ENCODE results near the gene HIVEP2.

The HIVEP2 gene

DNA sequence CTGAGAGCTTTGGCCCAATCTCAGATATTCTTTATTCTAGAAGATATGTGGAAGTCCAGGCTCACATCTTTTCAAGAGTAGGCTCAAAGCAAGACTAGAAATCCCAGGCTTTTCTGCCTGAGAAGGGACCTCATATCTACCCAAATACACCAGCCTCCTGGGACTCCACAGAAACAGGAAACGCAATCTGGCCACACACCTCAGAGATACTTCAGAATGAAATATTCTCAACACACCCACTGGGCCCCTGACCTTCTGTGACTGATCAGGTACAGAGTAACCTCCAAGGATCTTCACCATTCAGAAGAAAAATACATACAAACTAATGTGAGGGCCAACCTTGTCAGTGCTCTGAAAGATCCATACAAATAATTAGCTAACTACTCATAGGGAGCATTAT, 183.2 kb downstream of the HIVEP2 start:
- H2AFZ ChIP-seq (ENCODE audit: low read length, unreplicated experiment), result no peak overlapping the region
- H3K27me3 ChIP-seq (ENCODE audit: insufficient read depth, low read length), result no peaks in the 10 kb centered on the region
- H3K4me3 ChIP-seq (ENCODE audit: low read depth, low read length), result no peak overlapping the region
- no peaks in the 10 kb centered on the region for H3K79me2 ChIP-seq (ENCODE audit: control insufficient read depth, insufficient read depth, low read length, unreplicated experiment)
- H3K27ac ChIP-seq (ENCODE audit: low read depth, low read length), result no peak overlapping the region
- peaks cover 24% of the 10 kb centered on the region for H3K36me3 ChIP-seq (ENCODE audit: insufficient read depth, low read length)
- H3K4me1 ChIP-seq (ENCODE audit: control insufficient read depth, insufficient read depth, low read length, unreplicated experiment), result peaks cover 30% of the 10 kb centered on the region

DNA sequence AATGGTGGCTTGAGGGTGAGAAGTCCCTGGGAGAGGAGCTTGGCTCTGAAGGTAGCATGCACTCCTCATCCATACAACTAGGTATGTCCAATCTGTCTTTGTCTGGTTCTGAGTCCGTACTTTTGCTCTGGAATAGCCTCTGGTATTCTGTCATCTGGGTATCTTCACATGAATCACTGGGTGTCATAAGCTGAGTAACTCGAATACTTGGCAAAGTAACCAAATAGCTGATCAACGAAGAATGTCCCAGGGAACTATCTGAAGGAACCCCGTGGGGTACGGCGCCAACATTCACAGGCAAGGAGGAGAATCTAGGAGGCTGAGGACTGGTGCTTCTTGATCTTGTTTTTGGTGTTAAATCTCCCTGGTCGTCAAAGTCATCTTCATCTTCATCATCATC, 184.8 kb downstream of the HIVEP2 start:
- no peaks in the 10 kb centered on the region for H3K79me2 ChIP-seq (ENCODE audit: control insufficient read depth, insufficient read depth, low read length, unreplicated experiment)
- peaks cover 42% of the 10 kb centered on the region for H3K4me1 ChIP-seq (ENCODE audit: control insufficient read depth, insufficient read depth, low read length, unreplicated experiment)
- H3K36me3 ChIP-seq (ENCODE audit: insufficient read depth, low read length), result peaks cover 28% of the 10 kb centered on the region
- no peaks in the 10 kb centered on the region for H3K27me3 ChIP-seq (ENCODE audit: insufficient read depth, low read length)
- H3K27ac ChIP-seq (ENCODE audit: low read depth, low read length), result peak overlapping the region; percentile 60
- no peak overlapping the region for H2AFZ ChIP-seq (ENCODE audit: low read length, unreplicated experiment)
- no peak overlapping the region; the same call in 1 of the 2 replicates for H3K4me3 ChIP-seq (ENCODE audit: low read depth, low read length)

DNA sequence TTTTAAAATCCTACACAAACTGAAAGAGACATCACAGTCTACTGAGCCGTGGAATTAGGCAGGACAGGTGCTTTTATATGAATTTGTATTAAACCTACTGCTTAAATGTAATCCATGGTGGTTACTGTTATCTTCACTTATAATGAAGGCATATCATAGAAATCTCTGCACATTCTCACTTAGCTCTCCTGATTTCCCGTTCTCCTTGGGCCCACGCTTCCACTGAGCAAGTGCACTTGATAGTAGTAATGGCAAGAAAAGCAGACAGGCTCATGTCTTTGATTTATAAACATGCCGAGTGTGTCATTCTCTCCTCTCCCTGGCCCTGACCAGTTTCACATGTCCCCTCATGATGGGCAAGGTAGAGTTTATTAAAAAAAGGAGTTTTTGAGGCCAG, 186.3 kb downstream of the HIVEP2 start:
- H3K4me3 ChIP-seq (ENCODE audit: low read depth, low read length), result no peak overlapping the region
- peaks cover 40% of the 10 kb centered on the region for H3K4me1 ChIP-seq (ENCODE audit: control insufficient read depth, insufficient read depth, low read length, unreplicated experiment)
- H3K27me3 ChIP-seq (ENCODE audit: insufficient read depth, low read length), result no peaks in the 10 kb centered on the region
- no peak overlapping the region for H2AFZ ChIP-seq (ENCODE audit: low read length, unreplicated experiment)
- no peak overlapping the region for H3K27ac ChIP-seq (ENCODE audit: low read depth, low read length)
- H3K79me2 ChIP-seq (ENCODE audit: control insufficient read depth, insufficient read depth, low read length, unreplicated experiment), result no peaks in the 10 kb centered on the region
- peaks cover 29% of the 10 kb centered on the region for H3K36me3 ChIP-seq (ENCODE audit: insufficient read depth, low read length)

DNA sequence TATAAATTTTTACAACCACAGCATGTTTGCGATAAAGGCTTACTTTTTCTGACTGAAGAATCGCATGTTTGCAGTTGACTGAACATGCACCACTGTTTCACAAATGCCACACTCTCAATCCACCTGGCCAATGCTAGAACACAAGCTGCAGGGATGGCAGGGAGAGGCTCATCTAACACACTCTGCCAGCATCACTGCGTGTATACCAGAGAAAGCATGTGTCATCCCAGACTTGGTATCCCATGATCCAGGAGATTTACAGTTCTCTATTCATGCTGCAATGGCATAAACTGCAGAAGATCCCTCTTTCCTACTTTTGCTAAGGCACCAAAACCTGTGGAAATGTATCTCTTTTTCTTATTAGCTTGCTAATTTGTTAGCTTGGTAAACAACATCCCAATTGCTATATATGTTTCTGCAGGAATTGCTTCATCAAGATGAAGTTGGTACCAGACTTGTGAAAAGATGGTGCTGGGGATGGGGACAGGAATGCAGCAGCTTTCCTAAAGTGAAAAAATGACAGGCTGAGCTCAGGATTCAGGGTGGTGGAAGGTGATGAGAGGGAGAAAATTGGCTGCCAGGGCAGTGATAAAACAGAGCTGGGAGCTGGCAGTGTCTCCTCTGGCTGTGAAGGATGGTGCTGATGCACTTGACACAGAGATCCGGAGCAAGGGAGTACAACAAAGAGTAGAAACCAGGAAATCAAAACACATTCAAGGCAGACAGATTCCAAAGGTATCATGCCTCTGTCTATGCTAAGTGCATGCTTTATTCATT, 186.9 kb downstream of the HIVEP2 start:
- no peak overlapping the region for H3K27ac ChIP-seq (ENCODE audit: low read depth, low read length)
- H3K79me2 ChIP-seq (ENCODE audit: control insufficient read depth, insufficient read depth, low read length, unreplicated experiment), result no peaks in the 10 kb centered on the region
- no peak overlapping the region for H3K4me3 ChIP-seq (ENCODE audit: low read depth, low read length)
- H2AFZ ChIP-seq (ENCODE audit: low read length, unreplicated experiment), result no peak overlapping the region
- peaks cover 35% of the 10 kb centered on the region for H3K36me3 ChIP-seq (ENCODE audit: insufficient read depth, low read length)
- H3K27me3 ChIP-seq (ENCODE audit: insufficient read depth, low read length), result no peaks in the 10 kb centered on the region
- H3K4me1 ChIP-seq (ENCODE audit: control insufficient read depth, insufficient read depth, low read length, unreplicated experiment), result peaks cover 34% of the 10 kb centered on the region

DNA sequence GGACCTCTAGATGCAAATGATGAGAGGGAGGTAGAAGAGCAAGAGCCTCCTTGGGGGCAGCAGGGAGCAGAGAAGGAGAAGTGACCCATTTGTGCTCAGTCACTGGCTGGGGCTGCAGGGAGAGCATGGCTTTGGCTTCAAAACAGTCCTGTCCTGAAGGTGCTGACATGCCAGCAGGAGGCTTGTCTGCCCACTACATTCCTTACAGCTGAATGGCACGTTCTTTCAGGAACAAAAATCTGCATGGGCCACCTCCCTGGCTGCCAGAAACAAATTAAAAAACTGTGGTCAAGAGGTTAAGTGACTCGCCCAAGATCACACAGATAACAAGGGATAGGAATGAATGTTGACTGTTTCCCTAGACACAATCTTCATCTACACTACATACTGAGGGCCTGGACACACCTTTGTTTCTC, 188.8 kb downstream of the HIVEP2 start:
- no peaks in the 10 kb centered on the region for H3K79me2 ChIP-seq (ENCODE audit: control insufficient read depth, insufficient read depth, low read length, unreplicated experiment)
- H3K4me1 ChIP-seq (ENCODE audit: control insufficient read depth, insufficient read depth, low read length, unreplicated experiment), result peaks cover 30% of the 10 kb centered on the region
- no peak overlapping the region for H2AFZ ChIP-seq (ENCODE audit: low read length, unreplicated experiment)
- H3K36me3 ChIP-seq (ENCODE audit: insufficient read depth, low read length), result peaks cover 37% of the 10 kb centered on the region
- no peaks in the 10 kb centered on the region for H3K27me3 ChIP-seq (ENCODE audit: insufficient read depth, low read length)
- H3K27ac ChIP-seq (ENCODE audit: low read depth, low read length), result peak overlapping the region; percentile 28; the same call in 1 of the 2 replicates
- no peak overlapping the region for H3K4me3 ChIP-seq (ENCODE audit: low read depth, low read length)

DNA sequence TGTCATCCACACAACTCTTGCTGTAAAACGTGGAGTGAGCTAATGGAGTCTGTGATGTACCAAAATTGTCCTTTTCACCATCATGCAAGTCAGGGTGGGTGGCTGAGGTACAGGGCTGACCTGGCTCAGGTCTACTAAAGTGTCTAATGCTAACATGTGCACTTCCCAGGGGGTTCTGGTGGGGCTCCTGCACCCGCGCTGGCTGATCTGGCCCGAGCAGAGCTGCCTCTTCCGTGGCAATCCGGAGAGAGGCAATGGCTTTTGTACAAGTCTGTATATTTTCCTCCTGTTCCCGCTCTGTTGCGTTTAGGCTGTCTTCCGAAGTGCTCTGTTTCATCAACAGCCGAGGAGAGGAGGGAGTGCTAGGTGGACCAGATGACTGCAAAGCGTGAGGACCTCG, 191.8 kb downstream of the HIVEP2 start:
- Histone ChIP-seq H3K36me3 (ENCODE audit: insufficient read depth, low read length) (peaks cover 18% of the 10 kb centered on the region; the same call in 1 of the 2 replicates), H2AFZ (ENCODE audit: low read length, unreplicated experiment) (no peak overlapping the region), H3K79me2 (ENCODE audit: control insufficient read depth, insufficient read depth, low read length, unreplicated experiment) (no peaks in the 10 kb centered on the region), H3K4me3 (ENCODE audit: low read depth, low read length) (no peak overlapping the region), H3K4me1 (ENCODE audit: control insufficient read depth, insufficient read depth, low read length, unreplicated experiment) (peaks cover 15% of the 10 kb centered on the region), H3K27me3 (ENCODE audit: insufficient read depth, low read length) (no peaks in the 10 kb centered on the region), H3K27ac (ENCODE audit: low read depth, low read length) (no peak overlapping the region)

DNA sequence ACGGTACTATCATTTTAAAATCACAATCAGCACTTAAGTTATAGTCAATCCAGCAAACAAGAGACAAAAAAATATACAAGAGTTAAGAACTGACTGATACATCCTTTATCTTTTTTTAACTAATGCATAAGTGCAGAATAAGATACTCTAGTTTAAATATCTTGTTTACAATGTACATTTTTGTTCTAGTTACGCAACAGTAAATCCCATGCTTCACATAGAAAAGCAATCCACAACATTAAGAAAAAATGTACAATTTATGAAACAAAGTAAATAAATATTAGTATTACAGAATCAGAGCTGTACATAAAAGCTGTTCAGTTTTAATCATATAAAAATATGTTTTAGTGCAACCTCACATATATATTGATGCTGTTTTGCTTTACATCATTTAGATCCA, 192.6 kb downstream of the HIVEP2 start:
- Histone ChIP-seq H3K36me3 (ENCODE audit: insufficient read depth, low read length) (peaks cover 18% of the 10 kb centered on the region; the same call in 1 of the 2 replicates), H3K4me3 (ENCODE audit: low read depth, low read length) (no peak overlapping the region), H3K4me1 (ENCODE audit: control insufficient read depth, insufficient read depth, low read length, unreplicated experiment) (peaks cover 15% of the 10 kb centered on the region), H2AFZ (ENCODE audit: low read length, unreplicated experiment) (no peak overlapping the region), H3K79me2 (ENCODE audit: control insufficient read depth, insufficient read depth, low read length, unreplicated experiment) (no peaks in the 10 kb centered on the region), H3K27me3 (ENCODE audit: insufficient read depth, low read length) (no peaks in the 10 kb centered on the region), H3K27ac (ENCODE audit: low read depth, low read length) (no peak overlapping the region)

DNA sequence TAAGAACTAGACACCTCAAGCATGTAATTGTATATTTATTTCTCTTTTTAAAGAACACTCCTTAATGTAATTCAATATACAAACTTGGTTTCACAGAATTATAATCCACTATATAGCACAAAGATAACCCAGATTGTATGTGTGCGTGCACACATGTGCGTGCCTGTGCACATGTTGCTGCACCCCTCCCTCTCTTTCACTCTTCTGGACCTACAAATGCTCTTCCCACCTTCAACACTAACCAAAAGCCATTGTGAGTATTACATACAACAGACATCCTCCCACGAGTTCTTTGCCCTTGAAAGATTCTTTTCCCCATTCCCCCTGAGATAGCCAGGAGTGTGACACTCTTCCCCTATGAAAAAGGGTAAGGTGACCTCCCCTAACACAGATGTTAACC, 193.5 kb downstream of the HIVEP2 start:
- Histone ChIP-seq H3K79me2 (ENCODE audit: control insufficient read depth, insufficient read depth, low read length, unreplicated experiment) (no peaks in the 10 kb centered on the region), H3K27ac (ENCODE audit: low read depth, low read length) (no peak overlapping the region), H3K4me1 (ENCODE audit: control insufficient read depth, insufficient read depth, low read length, unreplicated experiment) (peaks cover 9% of the 10 kb centered on the region), H3K36me3 (ENCODE audit: insufficient read depth, low read length) (peaks cover 18% of the 10 kb centered on the region; the same call in 1 of the 2 replicates), H3K4me3 (ENCODE audit: low read depth, low read length) (no peak overlapping the region), H3K27me3 (ENCODE audit: insufficient read depth, low read length) (no peaks in the 10 kb centered on the region), H2AFZ (ENCODE audit: low read length, unreplicated experiment) (no peak overlapping the region)

DNA sequence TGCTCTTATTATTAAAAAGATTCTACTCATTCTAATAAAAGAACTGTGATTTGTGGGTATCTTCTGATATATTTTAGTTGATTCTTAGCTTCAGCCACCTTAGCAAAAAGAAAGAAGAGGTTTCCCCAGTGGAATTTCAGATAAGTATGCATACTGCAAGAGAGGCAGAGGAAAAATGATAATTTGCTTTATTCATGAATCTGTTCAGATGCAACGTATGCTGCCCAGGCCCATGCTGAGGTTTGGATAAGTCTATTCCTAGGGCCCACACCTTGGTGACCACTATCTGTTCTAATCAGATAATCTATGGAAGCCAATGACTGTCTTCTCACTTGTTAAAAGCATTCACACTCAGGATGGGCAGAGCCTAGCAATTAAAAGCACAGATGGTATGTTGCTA, 194.0 kb downstream of the HIVEP2 start:
- no peaks in the 10 kb centered on the region for H3K79me2 ChIP-seq (ENCODE audit: control insufficient read depth, insufficient read depth, low read length, unreplicated experiment)
- no peak overlapping the region for H3K27ac ChIP-seq (ENCODE audit: low read depth, low read length)
- H2AFZ ChIP-seq (ENCODE audit: low read length, unreplicated experiment), result no peak overlapping the region
- H3K4me1 ChIP-seq (ENCODE audit: control insufficient read depth, insufficient read depth, low read length, unreplicated experiment), result peaks cover 4% of the 10 kb centered on the region
- no peak overlapping the region for H3K4me3 ChIP-seq (ENCODE audit: low read depth, low read length)
- no peaks in the 10 kb centered on the region for H3K27me3 ChIP-seq (ENCODE audit: insufficient read depth, low read length)
- H3K36me3 ChIP-seq (ENCODE audit: insufficient read depth, low read length), result peaks cover 18% of the 10 kb centered on the region; the same call in 1 of the 2 replicates

DNA sequence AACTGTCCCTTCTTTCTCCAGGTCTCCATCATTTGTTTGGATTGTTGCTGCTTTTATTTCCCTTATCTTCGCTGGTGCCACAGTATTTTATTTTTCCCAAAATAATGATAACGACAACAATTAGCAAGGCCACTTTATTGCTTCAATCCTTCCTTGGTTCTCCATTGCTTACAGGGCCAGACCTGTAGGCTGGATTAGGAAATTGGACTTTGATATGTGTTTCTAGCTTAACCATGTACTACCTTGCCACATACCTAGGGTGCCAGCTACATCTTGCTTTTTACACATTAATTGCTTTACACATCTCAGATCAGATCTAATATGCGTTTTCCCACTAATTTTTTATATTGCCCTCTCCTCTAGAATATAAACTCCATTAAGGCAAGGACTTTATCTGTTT, 195.4 kb downstream of the HIVEP2 start:
- Histone ChIP-seq H3K79me2 (ENCODE audit: control insufficient read depth, insufficient read depth, low read length, unreplicated experiment) (no peaks in the 10 kb centered on the region), H3K4me1 (ENCODE audit: control insufficient read depth, insufficient read depth, low read length, unreplicated experiment) (no peaks in the 10 kb centered on the region), H3K27me3 (ENCODE audit: insufficient read depth, low read length) (no peaks in the 10 kb centered on the region), H2AFZ (ENCODE audit: low read length, unreplicated experiment) (no peak overlapping the region), H3K36me3 (ENCODE audit: insufficient read depth, low read length) (peaks cover 12% of the 10 kb centered on the region; the same call in 1 of the 2 replicates), H3K27ac (ENCODE audit: low read depth, low read length) (no peak overlapping the region), H3K4me3 (ENCODE audit: low read depth, low read length) (no peak overlapping the region)

DNA sequence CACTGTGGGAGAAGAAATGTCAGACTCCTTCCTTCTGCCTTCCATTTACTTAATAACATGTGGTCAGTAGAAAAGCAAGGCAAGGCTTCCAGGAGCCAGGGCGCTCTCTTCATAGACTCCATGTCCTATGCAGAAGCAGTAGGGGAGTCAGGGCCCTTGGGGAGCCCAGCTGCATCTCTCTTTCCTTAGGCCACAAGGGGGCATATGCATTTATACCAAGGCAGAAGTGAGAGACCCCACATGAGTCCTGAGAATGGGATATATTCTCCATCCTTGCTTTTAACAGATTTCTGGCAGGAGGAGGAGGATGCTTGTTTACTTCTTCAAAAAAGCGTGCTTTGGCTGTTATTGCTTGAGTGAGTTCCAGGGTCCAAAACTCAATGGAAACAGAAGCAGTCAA, 198.5 kb downstream of the HIVEP2 start:
- Histone ChIP-seq H3K27me3 (ENCODE audit: insufficient read depth, low read length) (no peaks in the 10 kb centered on the region), H3K36me3 (ENCODE audit: insufficient read depth, low read length) (no peaks in the 10 kb centered on the region), H2AFZ (ENCODE audit: low read length, unreplicated experiment) (no peak overlapping the region), H3K4me3 (ENCODE audit: low read depth, low read length) (no peak overlapping the region), H3K27ac (ENCODE audit: low read depth, low read length) (no peak overlapping the region), H3K79me2 (ENCODE audit: control insufficient read depth, insufficient read depth, low read length, unreplicated experiment) (no peaks in the 10 kb centered on the region), H3K4me1 (ENCODE audit: control insufficient read depth, insufficient read depth, low read length, unreplicated experiment) (no peaks in the 10 kb centered on the region)
